OCI-LY1 (cell line): Measurements from ENCODE around the gene PLCG1.

ENCODE experiments used
- H2AFZ ChIP-seq: fragments of 200-600 bp; sonication (generic), shearing (Covaris generic); 2 replicates; pipeline ENCODE4 v1.6.0; 2014; ENCODE audit warnings: antibody characterized with exemption, mild to moderate bottlenecking, low read length
- H3F3A ChIP-seq: fragments of 200-600 bp; sonication (generic), shearing (Covaris generic); 2 replicates; pipeline ENCODE4 v1.6.0; 2014; ENCODE audit warnings: mild to moderate bottlenecking, antibody characterized with exemption, low read length, moderate library complexity; ENCODE audit not compliant: insufficient read depth
- H3K27ac ChIP-seq: fragments of 200-600 bp; sonication (generic); 2 replicates; pipeline ENCODE4 v1.5.1; 2014; ENCODE audit warnings: low read length, mixed run types, mild to moderate bottlenecking, low read depth; ENCODE audit not compliant: poor library complexity, severe bottlenecking
- H3K27me3 ChIP-seq: fragments of 200-600 bp; sonication (generic); 2 replicates; pipeline ENCODE4 v1.6.0; 2014; ENCODE audit warnings: antibody characterized with exemption, mild to moderate bottlenecking, low read length, moderate library complexity; ENCODE audit not compliant: insufficient read depth
- H3K36me3 ChIP-seq: fragments of 200-600 bp; sonication (generic); 2 replicates; pipeline ENCODE4 v1.6.1; 2014; ENCODE audit warnings: mild to moderate bottlenecking, antibody characterized with exemption, low read length, moderate library complexity, mixed read lengths; ENCODE audit not compliant: insufficient read depth
- H3K4me1 ChIP-seq: fragments of 200-600 bp; sonication (generic); 2 replicates; pipeline ENCODE4 v1.5.1; 2014; ENCODE audit warnings: mild to moderate bottlenecking, low read length, moderate library complexity; ENCODE audit not compliant: insufficient read depth, severe bottlenecking
- H3K4me2 ChIP-seq: fragments of 200-600 bp; sonication (generic), shearing (Covaris generic); 2 replicates; pipeline ENCODE4 v1.6.1; 2014; ENCODE audit warnings: low read length
- H3K4me3 ChIP-seq: fragments of 200-600 bp; sonication (generic); 2 replicates; pipeline ENCODE4 v1.5.1; 2014; ENCODE audit warnings: low read length, low read depth, mild to moderate bottlenecking, mixed read lengths; ENCODE audit not compliant: poor library complexity, severe bottlenecking
- H3K79me2 ChIP-seq: fragments of 200-600 bp; shearing (Covaris generic); 2 replicates; pipeline ENCODE4 v1.6.1; 2016; ENCODE audit warnings: mixed run types, low read length, mixed read lengths; ENCODE audit not compliant: insufficient read depth
- H3K9ac ChIP-seq: fragments of 200-600 bp; sonication (generic), shearing (Covaris generic); 2 replicates; pipeline ENCODE4 v1.6.1; 2014; ENCODE audit warnings: mild to moderate bottlenecking, low read length, mixed read lengths
- H3K9me2 ChIP-seq: fragments of 200-600 bp; sonication (generic), shearing (Covaris generic); 2 replicates; pipeline ENCODE4 v1.6.1; 2014; ENCODE audit warnings: low read depth, mild to moderate bottlenecking, low read length, mixed read lengths
- H3K9me3 ChIP-seq: fragments of 200-600 bp; shearing (Covaris generic); 2 replicates; pipeline ENCODE4 v1.6.1; 2014; ENCODE audit warnings: low read length, mixed read lengths
- H4K20me1 ChIP-seq: fragments of 200-600 bp; sonication (generic), shearing (Covaris generic); 2 replicates; pipeline ENCODE4 v1.6.0; 2016; ENCODE audit warnings: mild to moderate bottlenecking, low read length; ENCODE audit not compliant: insufficient read depth
- CTCF ChIP-seq: fragments of 200-600 bp; sonication (generic), shearing (Covaris generic); IDR thresholded peaks from 2 replicates; pipeline ENCODE4 v1.5.1; 2017; ENCODE audit warnings: mild to moderate bottlenecking, antibody characterized with exemption, low read length, moderate library complexity, mixed read lengths
- EZH2 ChIP-seq: fragments of 200-600 bp; sonication (generic), shearing (Covaris generic); IDR thresholded peaks from 2 replicates; pipeline ENCODE4 v1.8.0; 2017; ENCODE audit warnings: borderline replicate concordance, mixed run types, mild to moderate bottlenecking, antibody characterized with exemption, low read length, moderate library complexity, mixed read lengths

Gene PLCG1

GRCh38 chr20:41181567-41181966 is 44.2 kb downstream of the PLCG1 start:
- no peaks in the 10 kb centered on the region for H3K9me3 ChIP-seq
- no peak overlapping the region for H3K9ac ChIP-seq
- no peaks in the 10 kb centered on the region for H3K79me2 ChIP-seq
- peaks cover 19% of the 10 kb centered on the region; the same call in 1 of the 2 replicates for H3K36me3 ChIP-seq
- H3K4me3 ChIP-seq = no peak overlapping the region
- H3F3A ChIP-seq = no peaks in the 10 kb centered on the region
- H3K4me1 ChIP-seq = no peaks in the 10 kb centered on the region
- no peak overlapping the region for H3K27ac ChIP-seq
- H3K27me3 ChIP-seq = no peaks in the 10 kb centered on the region
- H2AFZ ChIP-seq = no peak overlapping the region
- no peaks in the 10 kb centered on the region for H3K9me2 ChIP-seq
- H4K20me1 ChIP-seq = no peaks in the 10 kb centered on the region
- no peak for TF ChIP-seq EZH2
- H3K4me2 ChIP-seq = no peak overlapping the region

GRCh38 chr20:41182296-41183212 is 45.2 kb downstream of the PLCG1 start:
- no peak overlapping the region for H3K4me2 ChIP-seq
- no peak overlapping the region for H3K4me3 ChIP-seq
- no peaks in the 10 kb centered on the region for H3K27me3 ChIP-seq
- H3K36me3 ChIP-seq = peaks cover 9% of the 10 kb centered on the region; the same call in 1 of the 2 replicates
- no peaks in the 10 kb centered on the region for H4K20me1 ChIP-seq
- no peak overlapping the region for H3K27ac ChIP-seq
- no peaks in the 10 kb centered on the region for H3K9me3 ChIP-seq
- H2AFZ ChIP-seq = no peak overlapping the region
- H3F3A ChIP-seq = no peaks in the 10 kb centered on the region
- no peaks in the 10 kb centered on the region for H3K9me2 ChIP-seq
- H3K9ac ChIP-seq = no peak overlapping the region
- H3K4me1 ChIP-seq = no peaks in the 10 kb centered on the region
- H3K79me2 ChIP-seq = no peaks in the 10 kb centered on the region
- TF ChIP-seq CTCF (no peak), EZH2 (no peak)

- Histone ChIP-seq H3K27ac (no peak overlapping the region), H3F3A (no peaks in the 10 kb centered on the region), H3K36me3 (peaks cover 6% of the 10 kb centered on the region; the same call in 1 of the 2 replicates), H3K4me1 (no peaks in the 10 kb centered on the region), H3K9ac (no peak overlapping the region), H2AFZ (no peak overlapping the region), H3K9me2 (no peaks in the 10 kb centered on the region), H3K79me2 (no peaks in the 10 kb centered on the region), H3K9me3 (peaks cover 5% of the 10 kb centered on the region; the same call in 1 of the 2 replicates), H3K4me3 (no peak overlapping the region), H3K4me2 (no peak overlapping the region), H4K20me1 (no peaks in the 10 kb centered on the region), H3K27me3 (no peaks in the 10 kb centered on the region)
- TF ChIP-seq CTCF (no peak), EZH2 (no peak)
Observed at GRCh38 chr20:41183391-41183790, 46.0 kb downstream of the PLCG1 start.
